ENCODE measurements around the gene KAT7.

KAT7 gene

DNA sequence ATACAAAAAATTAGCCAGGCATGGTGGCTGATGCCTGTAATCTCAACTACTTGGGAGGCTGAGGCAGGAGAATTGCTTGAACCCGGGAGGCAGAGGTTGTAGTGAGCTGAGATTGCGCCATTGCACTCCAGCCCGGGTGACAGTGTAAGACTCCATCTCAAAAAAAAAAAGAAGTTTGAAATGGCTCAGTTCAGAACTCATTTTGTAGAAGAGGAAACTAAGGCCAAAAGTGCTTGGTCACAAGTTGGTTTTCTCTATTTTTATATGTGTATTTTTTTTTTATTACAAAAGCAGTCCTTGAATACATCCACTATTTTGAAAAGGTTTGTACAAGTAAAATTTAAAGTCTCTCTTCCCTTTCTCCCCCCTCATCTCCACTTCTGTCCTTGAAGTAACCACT is 53.9 kb downstream of the KAT7 start:
- DNase-seq (ENCODE audit: insufficient read length, low spot score), result no peak
- no peak for FAIRE-seq
- TF ChIP-seq, protein P1, sequence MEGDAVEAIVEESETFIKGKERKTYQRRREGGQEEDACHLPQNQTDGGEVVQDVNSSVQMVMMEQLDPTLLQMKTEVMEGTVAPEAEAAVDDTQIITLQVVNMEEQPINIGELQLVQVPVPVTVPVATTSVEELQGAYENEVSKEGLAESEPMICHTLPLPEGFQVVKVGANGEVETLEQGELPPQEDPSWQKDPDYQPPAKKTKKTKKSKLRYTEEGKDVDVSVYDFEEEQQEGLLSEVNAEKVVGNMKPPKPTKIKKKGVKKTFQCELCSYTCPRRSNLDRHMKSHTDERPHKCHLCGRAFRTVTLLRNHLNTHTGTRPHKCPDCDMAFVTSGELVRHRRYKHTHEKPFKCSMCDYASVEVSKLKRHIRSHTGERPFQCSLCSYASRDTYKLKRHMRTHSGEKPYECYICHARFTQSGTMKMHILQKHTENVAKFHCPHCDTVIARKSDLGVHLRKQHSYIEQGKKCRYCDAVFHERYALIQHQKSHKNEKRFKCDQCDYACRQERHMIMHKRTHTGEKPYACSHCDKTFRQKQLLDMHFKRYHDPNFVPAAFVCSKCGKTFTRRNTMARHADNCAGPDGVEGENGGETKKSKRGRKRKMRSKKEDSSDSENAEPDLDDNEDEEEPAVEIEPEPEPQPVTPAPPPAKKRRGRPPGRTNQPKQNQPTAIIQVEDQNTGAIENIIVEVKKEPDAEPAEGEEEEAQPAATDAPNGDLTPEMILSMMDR (IDR thresholded peaks at IDR 0.05; ENCODE audit: insufficient read depth, missing control alignments), result no peak

DNA sequence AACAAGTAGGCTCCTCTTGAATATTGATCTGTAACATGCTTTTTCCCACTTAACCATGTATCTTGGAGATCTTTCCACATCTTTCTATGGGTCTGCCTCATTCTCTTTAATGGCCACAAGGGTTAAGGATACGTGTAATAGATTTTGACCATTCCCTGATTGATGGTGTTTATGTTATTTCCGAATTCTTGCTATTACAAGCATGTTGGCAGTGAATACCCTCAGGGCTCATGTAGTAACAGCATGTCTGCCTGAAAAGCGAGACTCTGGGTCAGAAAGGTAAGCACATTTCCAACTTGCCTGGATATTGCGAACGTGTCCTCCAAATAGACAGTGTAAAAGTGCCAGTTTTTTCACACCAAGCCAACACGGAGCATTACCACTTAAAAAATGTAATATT is 54.4 kb downstream of the KAT7 start:
- no peak for FAIRE-seq

DNA sequence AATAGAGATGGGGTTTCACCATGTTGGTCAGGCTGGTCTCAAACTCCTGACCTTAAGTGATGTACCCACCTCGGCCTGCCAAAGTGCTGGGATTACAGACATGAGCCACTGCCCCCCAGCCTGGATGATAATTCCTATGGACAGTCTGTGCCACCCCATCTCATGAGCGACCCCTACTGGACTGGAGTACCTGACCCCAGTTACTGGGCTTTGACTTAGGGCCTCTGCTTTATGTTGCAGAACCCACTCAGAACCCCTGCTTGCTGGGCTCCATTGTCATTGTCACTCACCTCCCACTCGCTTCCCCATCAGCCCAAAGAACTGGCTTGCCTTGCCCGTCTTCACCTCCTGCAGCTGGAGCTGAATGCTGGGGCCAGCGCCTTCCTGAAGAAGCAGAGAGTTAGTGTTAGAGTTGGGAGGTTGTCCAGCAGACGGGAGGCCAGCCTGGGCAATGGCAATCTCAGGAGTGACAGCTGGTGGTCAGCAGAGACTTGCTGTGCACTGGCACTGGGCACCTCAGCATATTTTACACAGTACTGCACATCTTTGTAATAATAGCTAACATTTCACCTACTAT is 55.4 kb downstream of the KAT7 start:
- DNase-seq (ENCODE audit: insufficient read length, low spot score) (no peak), FAIRE-seq (no peak)
- TF ChIP-seq, protein P1 (IDR thresholded peaks at IDR 0.05; ENCODE audit: insufficient read depth, missing control alignments), result peak; percentile 39

More for the DNA sequence above, 54.4 kb downstream of the KAT7 start:
- DNase-seq (ENCODE audit: insufficient read length, low spot score), result no peak
- TF ChIP-seq, protein P1 (IDR thresholded peaks at IDR 0.05; ENCODE audit: insufficient read depth, missing control alignments), result no peak

DNA sequence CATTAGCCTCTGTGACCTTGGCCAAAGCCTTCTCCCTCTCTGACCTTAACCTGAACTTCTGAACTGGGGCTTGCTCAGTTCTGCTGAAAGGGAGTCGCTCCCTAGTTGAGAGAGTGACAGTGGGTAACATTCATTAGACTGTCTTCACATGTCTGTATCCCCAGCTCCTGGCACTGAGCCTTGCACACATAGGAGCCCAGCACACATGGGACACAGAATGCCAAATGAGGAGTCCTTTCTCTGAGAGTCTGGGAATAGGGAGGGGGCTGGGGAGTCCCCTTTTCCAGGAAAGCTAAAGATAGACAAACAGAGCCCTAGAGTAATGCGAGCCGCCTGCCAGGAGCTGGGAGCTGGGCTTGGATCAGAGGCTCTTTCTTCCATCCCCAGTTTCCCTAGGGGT is 56.8 kb downstream of the KAT7 start:
- no peak for DNase-seq (ENCODE audit: insufficient read length, low spot score)
- FAIRE-seq, result no peak
- TF ChIP-seq, protein P1 (IDR thresholded peaks at IDR 0.05; ENCODE audit: insufficient read depth, missing control alignments), result no peak

DNA sequence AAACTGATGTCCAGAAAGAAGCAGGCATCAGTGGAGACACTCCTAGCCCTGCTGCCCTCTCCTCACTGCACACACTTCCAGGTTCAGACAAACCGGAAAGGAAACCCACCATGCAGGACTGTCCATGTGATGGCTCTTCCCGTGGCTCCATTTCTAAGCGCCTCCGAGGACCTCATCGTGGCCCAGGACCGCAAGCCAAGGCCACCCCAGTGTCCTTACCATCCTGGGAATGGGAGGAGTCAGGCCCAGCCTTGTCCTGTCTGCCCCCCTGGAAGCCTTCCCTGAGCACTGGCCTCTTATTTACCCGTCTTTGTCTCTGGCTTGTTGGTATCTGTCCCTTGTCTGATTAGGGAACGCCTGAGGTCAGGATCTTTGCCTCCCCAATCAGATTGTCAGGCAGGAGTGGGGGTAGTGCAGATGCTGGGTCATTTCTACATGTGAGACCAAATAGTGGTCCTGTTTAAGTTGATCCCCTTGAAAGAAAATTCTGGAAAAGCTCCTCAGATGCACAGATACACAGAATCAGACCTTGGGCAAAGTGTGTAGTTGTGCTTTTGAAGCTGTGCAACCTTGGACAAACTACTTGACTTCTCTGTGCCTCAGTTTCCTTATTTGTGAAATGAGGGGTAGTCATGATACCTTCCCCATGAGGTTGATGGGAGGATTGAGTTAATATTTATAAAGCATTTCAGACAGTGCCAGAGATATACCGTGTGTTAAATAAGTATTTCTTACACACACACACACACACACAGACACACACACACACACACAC is 58.6 kb downstream of the KAT7 start:
- TF ChIP-seq, protein P1 (IDR thresholded peaks at IDR 0.05; ENCODE audit: insufficient read depth, missing control alignments), result no peak
- FAIRE-seq (no peak), DNase-seq (ENCODE audit: insufficient read length, low spot score) (no peak)

DNA sequence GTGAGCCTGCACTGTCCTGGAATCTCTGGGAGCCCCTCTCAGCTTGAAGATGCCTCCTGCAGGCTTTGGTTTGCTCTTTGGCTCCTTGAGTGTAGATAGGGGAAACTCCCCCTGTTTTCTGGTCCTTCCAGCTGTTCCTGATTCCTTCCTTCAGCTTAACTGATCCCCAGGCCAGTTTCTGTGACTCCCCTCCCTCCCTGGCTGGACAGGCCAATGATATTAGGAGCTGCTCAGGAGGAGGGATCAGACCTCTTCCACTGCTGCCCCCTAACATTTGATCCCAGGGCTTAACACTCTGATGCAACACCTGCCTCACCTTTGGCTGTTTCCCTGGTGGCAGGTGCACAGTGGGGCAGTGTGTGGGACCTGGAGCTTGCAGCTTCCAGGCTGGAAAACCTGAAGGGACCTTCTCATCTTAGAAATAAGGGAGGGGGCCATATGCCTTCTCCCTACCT is 59.6 kb downstream of the KAT7 start, which contains the start of gene TAC4:
TSS of gene TAC4 (minus strand) at position 51 of the 455 bp plus-strand sequence. CDS start 52 bp downstream, outside the sequence.
- DNase-seq (ENCODE audit: insufficient read length, low spot score) (no peak), FAIRE-seq (no peak)
- TF ChIP-seq, protein P1 (IDR thresholded peaks at IDR 0.05; ENCODE audit: insufficient read depth, missing control alignments), result no peak

DNA sequence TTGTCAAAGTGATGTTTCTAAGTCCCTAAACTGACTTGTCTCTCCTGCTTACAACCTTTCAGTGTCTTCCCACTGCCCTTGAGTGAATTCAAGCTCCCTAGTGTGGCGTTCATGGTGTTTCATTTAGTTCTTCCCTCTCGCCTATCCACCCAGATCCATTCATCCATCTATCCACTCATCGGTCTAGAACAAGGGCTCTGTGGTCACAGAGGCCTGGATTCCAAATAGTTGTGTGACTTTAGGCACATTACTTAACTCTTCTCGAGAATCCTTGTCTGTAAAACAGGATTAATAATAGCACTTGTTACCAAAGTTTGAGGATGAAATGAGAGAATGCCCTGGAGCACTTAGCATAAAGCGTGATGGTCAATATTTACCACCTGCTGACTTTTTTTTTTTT is 60.3 kb downstream of the KAT7 start:
- TF ChIP-seq, protein P1 (IDR thresholded peaks at IDR 0.05; ENCODE audit: insufficient read depth, missing control alignments), result no peak
- no peak for FAIRE-seq
- DNase-seq (ENCODE audit: insufficient read length, low spot score), result no peak

All from D721Med (cell line).